GM06990 (cell line): ENCODE results near the gene ZNF341.

Experiments used
- DNase-seq: peaks from one replicate; pipeline ENCODE4 v3.0.0-alpha.2; 2011; ENCODE audit not compliant: insufficient read length; ENCODE audit errors: extremely low read depth
- H3K27me3 ChIP-seq: replicated peaks from 2 replicates; pipeline ENCODE4 v1.6.0; 2011; ENCODE audit warnings: low read length; ENCODE audit not compliant: control insufficient read depth, insufficient read depth
- H3K36me3 ChIP-seq: 2 replicates; pipeline ENCODE4 v1.5.1; 2011; ENCODE audit warnings: low read length; ENCODE audit not compliant: control insufficient read depth, insufficient read depth
- H3K4me3 ChIP-seq: replicated peaks from 2 replicates; pipeline ENCODE4 v1.5.1; 2011; ENCODE audit warnings: low read depth, mild to moderate bottlenecking, control low read depth, low read length
- CTCF ChIP-seq: IDR thresholded peaks from 2 replicates; pipeline ENCODE4 v1.5.1; 2011; ENCODE audit warnings: low read length, control low read depth, mild to moderate bottlenecking, inconsistent platforms; ENCODE audit not compliant: insufficient read depth, poor library complexity, severe bottlenecking

The ZNF341 gene

GRCh38 chr20:33687370-33687915, 44.4 kb upstream of the ZNF341 start:
- TF ChIP-seq CTCF = no peak
- no peak overlapping the region for H3K4me3 ChIP-seq
- no peaks in the 10 kb centered on the region for H3K27me3 ChIP-seq
- no peaks in the 10 kb centered on the region for H3K36me3 ChIP-seq
- no peak for DNase-seq

- H3K27me3 ChIP-seq = no peaks in the 10 kb centered on the region
- DNase-seq = no peak
- no peak for TF ChIP-seq CTCF
- H3K4me3 ChIP-seq = no peak overlapping the region
- no peaks in the 10 kb centered on the region for H3K36me3 ChIP-seq
These were observed 43.5 kb upstream of the ZNF341 start for GRCh38 chr20:33687993-33688937.

- Histone ChIP-seq H3K4me3 (no peak overlapping the region), H3K27me3 (no peaks in the 10 kb centered on the region), H3K36me3 (no peaks in the 10 kb centered on the region)
- no peak for DNase-seq
- no peak for TF ChIP-seq CTCF
These were observed 42.8 kb upstream of the ZNF341 start for GRCh38 chr20:33688938-33689424.

GRCh38 chr20:33689493-33689892, 42.3 kb upstream of the ZNF341 start:
- no peak overlapping the region for H3K4me3 ChIP-seq
- TF ChIP-seq CTCF = no peak
- H3K36me3 ChIP-seq = no peaks in the 10 kb centered on the region
- H3K27me3 ChIP-seq = no peaks in the 10 kb centered on the region
- DNase-seq = no peak

- no peak overlapping the region for H3K4me3 ChIP-seq
- H3K27me3 ChIP-seq = no peaks in the 10 kb centered on the region
- no peak for TF ChIP-seq CTCF
- DNase-seq = no peak
- H3K36me3 ChIP-seq = no peaks in the 10 kb centered on the region
These were observed 41.8 kb upstream of the ZNF341 start for GRCh38 chr20:33689973-33690372.
